Neutrophil (primary cell): ENCODE measurements around the gene CEP57L1.

Source experiments
- H3K27ac ChIP-seq: fragments of 200-600 bp; sonication (generic); 2 replicates; pipeline ENCODE4 v1.5.1; 2016; ENCODE audit warnings: mild to moderate bottlenecking, moderate library complexity
- H3K27me3 ChIP-seq: fragments of 200-600 bp; sonication (generic); 2 replicates; pipeline ENCODE4 v1.6.0; 2016; ENCODE audit warnings: mild to moderate bottlenecking
- H3K36me3 ChIP-seq: fragments of 200-600 bp; sonication (generic); 2 replicates; pipeline ENCODE4 v1.5.1; 2017
- H3K4me1 ChIP-seq, 2 experiments: fragments of 200-600 bp in 1 of 2; sonication (generic) in 1 of 2; 1 replicate in 1 of 2; 2 replicates in 1 of 2; pipeline versions ENCODE4 v1.5.1 to v1.6.1; 2013 to 2016; ENCODE audit warnings: low read depth in 1 of 2, low read length in 1 of 2, mild to moderate bottlenecking in 1 of 2, moderate library complexity in 1 of 2; ENCODE audit not compliant: control insufficient read depth in 1 of 2, insufficient read depth in 1 of 2
- H3K4me3 ChIP-seq, 2 experiments: fragments of 200-600 bp in 1 of 2; sonication (generic) in 1 of 2; 1 replicate in 1 of 2; 2 replicates in 1 of 2; pipeline ENCODE4 v1.5.1; 2013 to 2016; ENCODE audit warnings: low read depth in 1 of 2, low read length in 1 of 2, mild to moderate bottlenecking in 1 of 2, moderate library complexity in 1 of 2
- H3K9me3 ChIP-seq: fragments of 200-600 bp; sonication (generic); 2 replicates; pipeline ENCODE4 v1.5.1; 2016
- TF ChIP-seq, protein P1 (sequence below): fragments of 200-600 bp; sonication (generic); IDR thresholded peaks from 2 replicates; pipeline ENCODE4 v1.5.1; 2016; ENCODE audit warnings: antibody characterized with exemption

CEP57L1 gene

DNA sequence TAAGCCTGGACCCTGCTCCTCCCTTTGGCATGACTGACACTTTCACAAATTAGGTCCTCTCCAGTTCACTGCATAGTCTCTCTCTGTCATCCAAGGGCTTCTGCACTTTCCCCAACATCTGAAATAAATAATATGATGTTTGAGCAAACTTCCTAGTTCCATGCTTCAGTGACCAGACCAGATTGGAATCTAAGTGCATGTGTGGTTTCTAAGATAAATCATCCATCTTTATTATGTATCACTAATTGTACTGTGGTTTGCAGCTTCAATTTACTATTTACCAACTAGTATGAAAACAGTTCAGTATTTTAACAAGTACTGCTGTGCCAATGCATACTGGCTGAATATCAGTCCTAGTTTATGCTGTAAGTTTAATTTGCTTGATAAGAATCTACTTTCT lies 19.4 kb upstream of the CEP57L1 start:
- Histone ChIP-seq H3K27ac (no peak overlapping the region), H3K9me3 (no peaks in the 10 kb centered on the region), H3K4me1 (peaks cover 0 to 3% of the 10 kb centered on the region in 2 experiments), H3K4me3 (no peak overlapping the region), H3K36me3 (no peaks in the 10 kb centered on the region), H3K27me3 (no peaks in the 10 kb centered on the region)
- TF ChIP-seq, protein P1, sequence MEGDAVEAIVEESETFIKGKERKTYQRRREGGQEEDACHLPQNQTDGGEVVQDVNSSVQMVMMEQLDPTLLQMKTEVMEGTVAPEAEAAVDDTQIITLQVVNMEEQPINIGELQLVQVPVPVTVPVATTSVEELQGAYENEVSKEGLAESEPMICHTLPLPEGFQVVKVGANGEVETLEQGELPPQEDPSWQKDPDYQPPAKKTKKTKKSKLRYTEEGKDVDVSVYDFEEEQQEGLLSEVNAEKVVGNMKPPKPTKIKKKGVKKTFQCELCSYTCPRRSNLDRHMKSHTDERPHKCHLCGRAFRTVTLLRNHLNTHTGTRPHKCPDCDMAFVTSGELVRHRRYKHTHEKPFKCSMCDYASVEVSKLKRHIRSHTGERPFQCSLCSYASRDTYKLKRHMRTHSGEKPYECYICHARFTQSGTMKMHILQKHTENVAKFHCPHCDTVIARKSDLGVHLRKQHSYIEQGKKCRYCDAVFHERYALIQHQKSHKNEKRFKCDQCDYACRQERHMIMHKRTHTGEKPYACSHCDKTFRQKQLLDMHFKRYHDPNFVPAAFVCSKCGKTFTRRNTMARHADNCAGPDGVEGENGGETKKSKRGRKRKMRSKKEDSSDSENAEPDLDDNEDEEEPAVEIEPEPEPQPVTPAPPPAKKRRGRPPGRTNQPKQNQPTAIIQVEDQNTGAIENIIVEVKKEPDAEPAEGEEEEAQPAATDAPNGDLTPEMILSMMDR = no peak

DNA sequence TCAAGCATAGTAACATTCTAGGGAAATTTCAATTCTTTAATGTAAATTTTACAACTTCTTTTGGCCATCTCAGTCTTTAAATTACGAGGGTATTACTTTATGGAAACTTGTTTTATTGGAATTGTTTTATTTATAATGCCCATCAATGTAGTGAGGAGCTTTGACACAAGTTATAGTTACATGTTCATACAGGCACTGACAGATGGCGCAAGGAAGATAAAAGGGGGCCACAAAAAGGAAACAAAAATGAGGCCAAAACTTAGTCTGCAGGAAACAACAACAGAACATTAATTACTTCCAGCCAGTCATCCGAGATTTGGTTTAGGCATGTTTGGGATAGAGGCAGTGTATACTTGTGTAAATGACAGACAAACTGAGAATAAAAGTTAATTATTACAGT lies 18.9 kb upstream of the CEP57L1 start:
- Histone ChIP-seq H3K4me1 (peaks cover 0 to 3% of the 10 kb centered on the region in 2 experiments), H3K27ac (no peak overlapping the region), H3K27me3 (no peaks in the 10 kb centered on the region), H3K36me3 (no peaks in the 10 kb centered on the region), H3K9me3 (no peaks in the 10 kb centered on the region), H3K4me3 (no peak overlapping the region)
- TF ChIP-seq, protein P1 = no peak

DNA sequence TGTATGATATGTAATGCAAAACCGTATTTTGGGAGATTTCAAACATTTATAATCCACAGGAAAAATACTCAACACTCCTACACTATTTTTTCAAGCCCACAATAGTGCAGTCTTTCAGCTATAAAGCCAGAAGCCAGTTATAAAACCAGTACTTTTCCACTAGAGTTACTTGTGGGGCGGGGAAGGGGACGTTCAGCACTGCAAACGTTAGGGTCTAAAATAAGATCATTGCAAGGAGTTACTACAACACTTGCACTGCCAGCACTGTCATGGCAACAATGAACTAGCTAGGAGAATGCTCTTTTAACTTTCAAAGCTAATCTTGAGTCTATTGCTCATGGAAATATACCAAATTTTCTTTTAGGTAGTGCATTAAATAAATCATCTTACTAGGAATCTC lies 15.3 kb upstream of the CEP57L1 start:
- Histone ChIP-seq H3K9me3 (no peaks in the 10 kb centered on the region), H3K4me3 (no peak overlapping the region), H3K27me3 (no peaks in the 10 kb centered on the region), H3K4me1 (no peaks in the 10 kb centered on the region), H3K36me3 (no peaks in the 10 kb centered on the region), H3K27ac (no peak overlapping the region)
- TF ChIP-seq, protein P1 = no peak

DNA sequence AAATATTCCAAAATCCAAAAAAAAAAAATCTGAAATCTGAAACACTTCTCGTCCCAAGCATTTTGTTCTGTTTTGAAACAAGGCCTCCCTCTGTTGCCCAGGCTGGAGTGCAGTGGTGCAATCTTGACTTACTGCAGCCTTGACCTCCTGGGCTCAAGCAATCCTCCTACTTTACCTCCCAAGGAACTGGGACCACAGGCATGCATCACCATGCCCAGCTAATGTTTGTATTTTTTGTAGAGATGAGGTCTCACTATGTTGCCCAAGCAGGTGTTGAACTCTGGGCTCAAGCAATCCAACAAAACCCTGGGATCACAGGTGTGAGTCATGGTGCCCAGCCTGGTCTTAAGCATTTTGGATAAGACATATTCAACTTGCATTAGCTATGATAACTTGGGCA lies 14.3 kb upstream of the CEP57L1 start:
- peaks cover 4% of the 10 kb centered on the region for H3K36me3 ChIP-seq
- H3K4me1 ChIP-seq = no peaks in the 10 kb centered on the region
- TF ChIP-seq, protein P1 = no peak
- no peaks in the 10 kb centered on the region for H3K9me3 ChIP-seq
- no peak overlapping the region for H3K27ac ChIP-seq
- H3K4me3 ChIP-seq = no peak overlapping the region
- no peaks in the 10 kb centered on the region for H3K27me3 ChIP-seq

DNA sequence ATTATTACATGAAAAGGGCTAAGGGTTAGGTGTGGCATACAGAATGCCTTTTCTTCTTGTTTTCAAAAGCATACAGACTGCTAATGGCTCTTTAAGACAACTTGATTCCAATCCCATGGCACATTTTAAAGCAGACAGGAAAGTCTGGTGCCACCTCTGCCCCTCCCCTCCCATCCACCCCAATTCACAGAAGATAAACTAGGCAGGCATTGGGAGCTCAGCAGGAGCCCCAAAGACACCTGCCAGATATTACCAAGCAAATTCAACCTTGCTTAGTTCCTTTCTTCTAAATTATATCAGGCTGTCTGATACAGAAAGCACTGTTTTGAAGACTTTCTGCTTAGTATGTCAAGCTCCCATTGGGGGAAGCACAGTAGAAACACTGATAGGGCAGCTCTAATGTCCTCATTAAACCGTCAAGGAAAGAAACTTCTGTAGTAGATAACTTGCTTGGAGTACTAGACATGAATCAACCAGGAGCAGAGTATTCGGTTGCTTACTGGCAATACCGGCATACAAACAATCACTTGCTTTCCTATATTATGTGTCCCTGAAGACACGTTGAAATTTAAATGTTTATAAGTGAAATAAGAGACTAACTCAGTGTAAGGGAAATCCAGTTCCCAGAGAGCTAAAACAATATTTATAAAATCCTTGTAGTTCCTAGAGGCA lies 13.7 kb upstream of the CEP57L1 start:
- Histone ChIP-seq H3K9me3 (no peaks in the 10 kb centered on the region), H3K36me3 (peaks cover 4% of the 10 kb centered on the region), H3K4me3 (no peak overlapping the region), H3K4me1 (no peaks in the 10 kb centered on the region), H3K27ac (no peak overlapping the region), H3K27me3 (no peaks in the 10 kb centered on the region)
- TF ChIP-seq, protein P1 = no peak
